GM18511 (cell line): Measurements from ENCODE around the gene SYF2.
"Not testable (repeated sequence)": the region's sequence is repeated elsewhere in the genome, so short reads cannot be mapped to it uniquely, and the experiment has no call there.

Source experiments
- ATAC-seq: cut with Tn5 transposase; IDR thresholded peaks from one replicate; pipeline ENCODE4 v1.9.1; 2021; ENCODE audit warnings: mild to moderate bottlenecking, moderate library complexity; ENCODE audit not compliant: unreplicated experiment

SYF2 gene

GRCh38 chr1:25209516-25209915, 22.8 kb downstream of the SYF2 start:
- ATAC-seq: no peak

GRCh38 chr1:25208561-25209222, 23.6 kb downstream of the SYF2 start:
- ATAC-seq: no peak

- ATAC-seq: no peak
These were observed 24.2 kb downstream of the SYF2 start for GRCh38 chr1:25208092-25208491.

- no peak for ATAC-seq
These were observed 26.1 kb downstream of the SYF2 start for GRCh38 chr1:25206201-25206600.

DNA sequence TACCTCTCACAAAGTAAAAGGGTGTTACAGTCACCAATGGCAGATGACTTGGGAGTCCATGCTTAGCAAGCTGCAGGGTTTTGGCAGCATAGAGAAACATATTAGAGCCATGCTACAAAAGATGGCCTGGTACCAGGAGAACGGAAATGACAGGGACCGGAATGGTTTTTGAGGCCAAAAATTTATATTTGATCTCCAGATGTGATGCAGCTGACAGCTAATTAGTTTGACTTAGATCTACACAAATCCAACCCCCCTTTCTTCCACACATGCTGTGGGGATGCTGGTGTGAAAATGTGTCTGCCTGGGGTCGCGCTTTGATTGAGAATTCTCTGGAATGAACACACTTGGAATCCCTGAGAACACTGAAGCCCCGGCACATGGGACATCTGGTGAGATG, 26.5 kb downstream of the SYF2 start:
- no peak for ATAC-seq

- no peak for ATAC-seq
These were observed 27.4 kb downstream of the SYF2 start for GRCh38 chr1:25204797-25205480.

DNA sequence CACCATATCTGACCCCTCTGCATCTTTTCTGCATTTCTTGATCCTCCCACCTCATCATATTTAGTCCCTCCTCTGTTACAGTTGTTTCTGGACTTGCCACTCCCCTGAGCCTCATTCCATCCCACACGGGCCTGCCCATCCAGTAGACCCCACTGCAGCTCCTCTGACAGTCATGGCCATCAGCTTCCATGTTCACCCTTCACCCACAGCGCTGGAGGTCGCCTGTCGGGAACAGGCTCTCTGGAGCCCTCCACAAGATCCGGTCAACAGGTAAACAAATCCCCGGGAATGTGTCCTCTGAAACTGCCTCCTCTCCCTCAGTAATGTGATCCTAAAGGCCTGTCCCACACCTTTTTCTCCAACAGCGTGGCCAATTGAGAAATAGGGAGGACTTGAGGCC, 31.3 kb downstream of the SYF2 start:
- ATAC-seq: no peak

DNA sequence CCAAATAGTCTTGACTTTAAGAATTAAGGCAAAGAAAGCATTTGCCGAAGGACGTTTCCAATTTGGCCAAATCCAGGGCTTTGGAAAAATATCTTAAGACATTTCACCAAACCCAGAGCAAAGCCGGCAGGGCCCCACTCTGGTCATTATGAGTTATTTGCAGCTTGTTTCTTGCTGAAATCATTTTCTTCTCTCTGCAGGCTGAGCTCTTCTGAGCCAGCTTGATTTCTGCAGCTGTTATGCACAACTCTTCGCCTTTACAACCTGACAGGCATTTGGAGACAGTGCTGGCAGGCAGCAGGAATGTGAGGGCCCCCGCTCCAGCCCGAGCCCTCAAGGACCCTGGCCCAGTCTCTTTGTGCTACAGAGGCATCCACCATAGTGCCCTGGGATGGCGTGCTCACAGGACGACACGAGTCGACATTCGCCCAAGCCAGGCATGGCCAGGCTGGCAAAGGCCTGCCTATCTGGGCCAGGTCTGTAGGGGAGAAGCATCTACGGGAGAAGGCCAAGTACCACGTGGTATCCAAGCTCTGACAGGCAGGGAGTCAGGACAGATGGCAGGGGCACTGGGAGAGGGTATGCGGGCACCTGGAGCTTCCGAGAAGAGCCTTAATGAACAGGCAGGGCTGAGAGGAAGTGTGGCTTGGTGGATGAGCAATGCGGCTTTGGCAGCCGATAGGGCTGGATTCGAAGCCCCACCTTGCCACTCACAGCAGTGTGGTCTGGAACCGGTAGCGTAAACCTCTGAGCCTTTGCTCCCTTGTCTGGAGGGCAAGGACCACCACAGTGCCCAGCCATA, 32.3 kb downstream of the SYF2 start:
- no peak for ATAC-seq

GRCh38 chr1:25198663-25199252, 33.5 kb downstream of the SYF2 start:
- no peak for ATAC-seq

DNA sequence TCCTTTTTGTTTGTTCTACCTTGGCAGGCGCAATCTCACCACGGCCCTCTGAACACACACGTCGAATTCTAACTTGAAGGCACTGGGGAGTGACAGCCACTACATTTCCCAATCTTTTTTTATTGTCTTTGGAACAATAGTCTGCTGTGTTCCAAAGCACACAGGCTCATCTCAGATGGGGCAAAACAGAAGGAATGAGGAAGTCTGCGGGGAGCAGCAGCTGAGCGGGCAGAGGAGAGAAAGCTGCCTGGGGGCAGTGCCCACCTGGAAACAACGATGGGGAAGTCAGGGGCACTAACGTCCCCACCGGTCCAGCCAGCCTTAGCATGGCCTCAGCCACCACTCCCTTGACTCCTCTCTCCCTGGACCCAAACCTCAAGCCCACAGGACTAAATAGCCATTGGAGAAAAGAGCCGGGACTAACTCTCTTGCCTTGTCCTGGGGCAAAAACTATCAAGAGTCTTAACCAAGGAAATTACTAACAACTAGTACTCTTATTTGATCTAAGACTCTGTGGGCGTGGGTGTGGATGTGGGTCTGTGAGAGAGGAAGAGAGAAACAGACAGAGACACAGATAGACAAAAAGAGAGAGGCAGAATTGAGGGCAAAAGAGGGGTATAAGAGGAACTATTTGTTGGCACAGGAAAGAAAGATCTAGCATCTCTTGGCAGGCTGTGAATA, 34.2 kb downstream of the SYF2 start:
- no peak for ATAC-seq

GRCh38 chr1:25197235-25197975, 34.9 kb downstream of the SYF2 start:
- no peak for ATAC-seq

GRCh38 chr1:25196830-25197229, 35.5 kb downstream of the SYF2 start:
- no peak for ATAC-seq

DNA sequence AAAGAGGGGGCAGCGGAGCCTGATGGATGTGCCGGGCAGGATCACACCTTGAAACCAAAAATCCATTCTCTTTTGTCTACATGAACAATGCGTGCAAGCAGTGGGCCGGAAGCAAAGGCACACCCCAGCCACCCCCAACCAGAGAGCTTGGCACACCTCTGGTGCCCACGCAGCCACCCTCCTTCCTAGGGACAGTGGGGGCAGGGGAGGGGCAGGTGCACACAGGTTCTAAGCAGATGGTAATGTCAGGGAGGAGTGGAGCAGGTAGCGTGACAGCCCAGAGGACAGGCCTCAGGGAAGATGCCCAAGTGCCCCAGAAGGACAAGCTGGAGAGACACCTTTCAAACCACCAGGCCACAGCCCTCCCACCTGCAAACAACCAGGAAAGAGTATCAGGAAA, 36.5 kb downstream of the SYF2 start:
- ATAC-seq: no peak

DNA sequence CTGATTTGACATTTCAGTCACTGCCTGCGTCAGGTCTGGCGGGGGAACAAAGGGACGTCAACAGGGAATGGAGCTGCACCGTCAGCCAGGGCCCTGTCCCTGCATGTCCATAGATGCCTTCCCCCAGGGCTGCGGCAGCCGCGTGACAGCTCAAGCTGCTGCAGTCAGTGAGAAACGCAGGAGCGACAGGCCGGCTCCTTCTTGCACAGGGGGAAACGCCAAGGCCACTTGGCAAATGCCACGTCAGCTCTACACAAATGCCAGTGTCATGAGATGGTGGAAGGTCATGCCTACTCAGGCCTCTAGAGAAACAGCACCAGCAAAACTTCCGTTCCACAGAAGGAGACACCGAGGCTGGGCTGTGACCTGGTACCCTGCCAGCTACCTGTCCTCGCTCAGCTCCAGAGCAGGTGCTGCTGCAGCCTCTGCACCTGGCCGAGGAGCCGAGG, 37.7 kb downstream of the SYF2 start:
- no peak for ATAC-seq

DNA sequence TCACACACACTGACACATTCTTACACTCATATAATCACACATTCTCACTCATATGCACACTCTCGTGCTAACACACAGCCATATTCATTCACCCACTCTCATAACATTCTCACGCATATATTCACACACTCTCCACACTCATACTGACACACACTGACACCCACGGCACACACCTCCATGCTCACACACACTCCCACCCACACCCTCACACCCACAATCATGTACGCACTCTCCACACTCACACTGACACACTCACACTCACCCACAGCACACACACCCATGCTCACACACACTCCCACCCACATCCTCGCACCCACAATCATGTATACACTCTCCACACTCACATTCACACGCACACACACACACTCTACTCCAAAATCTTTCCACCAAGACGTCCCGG, 38.2 kb downstream of the SYF2 start:
- no peak for ATAC-seq

DNA sequence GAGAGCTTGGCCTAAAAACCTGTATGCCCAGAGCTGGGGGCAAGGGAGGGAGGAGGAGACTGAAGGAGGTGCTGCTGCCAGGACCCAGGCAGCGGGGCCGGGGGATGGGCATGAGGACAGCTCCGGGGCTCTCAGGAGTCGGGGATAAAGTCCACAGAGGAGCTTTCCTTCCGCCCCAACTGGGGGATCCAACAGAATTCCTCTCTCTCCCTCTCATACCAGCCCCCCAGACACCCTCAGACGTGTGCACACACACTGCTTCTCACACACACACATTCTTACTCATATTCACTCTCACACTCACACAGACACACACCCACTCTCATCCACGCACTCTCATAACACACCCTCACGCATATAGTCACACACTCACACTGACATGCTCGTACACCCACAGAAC, 39.1 kb downstream of the SYF2 start:
- no peak for ATAC-seq

DNA sequence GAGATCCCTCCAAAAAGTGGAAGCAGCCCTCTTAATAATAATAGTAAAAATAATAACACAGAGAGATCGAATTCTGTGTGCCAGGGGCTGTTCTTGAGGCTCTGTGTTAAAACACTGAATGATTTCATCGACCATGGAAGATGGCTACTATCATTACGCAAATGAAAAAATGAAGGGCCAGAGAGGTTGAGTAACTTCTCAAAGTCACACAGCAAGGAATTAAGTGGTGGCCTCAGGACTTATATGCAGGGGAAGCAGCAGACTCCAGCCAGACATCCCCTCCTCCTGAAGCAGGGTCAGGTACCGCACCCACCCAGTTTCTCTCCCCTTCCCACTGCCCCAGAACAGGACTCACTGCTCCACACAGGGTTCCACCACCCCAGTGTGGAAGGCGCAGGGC, 40.1 kb downstream of the SYF2 start:
- no peak for ATAC-seq

- ATAC-seq: no peak
These were observed 42.0 kb downstream of the SYF2 start for GRCh38 chr1:25190260-25190659.

DNA sequence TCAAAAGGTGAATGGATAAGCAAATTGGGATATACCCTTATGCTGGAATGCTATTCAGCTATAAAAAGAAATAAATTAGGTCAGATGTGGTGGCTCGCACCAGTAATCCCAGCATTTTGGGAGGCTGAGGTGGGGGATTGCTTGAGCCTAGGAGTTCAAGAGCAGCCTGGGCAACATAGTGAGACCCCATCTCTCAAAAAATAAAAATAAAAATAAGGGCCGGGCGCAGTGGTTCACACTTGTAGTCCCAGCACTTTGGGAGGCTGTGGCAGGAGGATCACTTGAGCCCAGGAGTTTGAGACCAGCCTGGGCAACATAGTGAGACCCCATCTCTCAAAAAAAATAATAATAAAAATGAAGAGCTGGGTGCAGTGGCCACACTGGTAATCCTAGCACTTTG, 44.4 kb downstream of the SYF2 start:
- not testable (repeated sequence) for ATAC-seq

- no peak for ATAC-seq
These were observed 45.2 kb downstream of the SYF2 start for GRCh38 chr1:25187077-25187476.
